NCI-H526 treated with DMSO at 0.1 percent for 48 hours (cell line): Measurements from ENCODE around the gene NAGLU.
A peak's percentile ranks its signal among the peaks of the same experiment; 100 is the strongest.

Experiments
- DNase-seq: peaks from one replicate; lab custom pipeline; 2025; lab: John Stamatoyannopoulos, UW

The NAGLU gene

DNA sequence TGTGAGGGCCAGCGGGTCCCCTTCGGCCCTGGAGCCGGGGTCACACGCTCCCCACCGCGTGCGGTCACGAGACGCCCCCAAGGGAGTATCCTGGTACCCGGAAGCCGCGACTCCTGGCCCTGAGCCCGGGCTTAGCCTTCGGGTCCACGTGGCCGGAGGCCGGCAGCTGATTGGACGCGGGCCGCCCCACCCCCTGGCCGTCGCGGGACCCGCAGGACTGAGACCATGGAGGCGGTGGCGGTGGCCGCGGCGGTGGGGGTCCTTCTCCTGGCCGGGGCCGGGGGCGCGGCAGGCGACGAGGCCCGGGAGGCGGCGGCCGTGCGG, at the start of gene NAGLU:
NAGLU (plus strand) TSS at position 194 of the 324 bp plus-strand sequence; CDS start at position 226, 32 bp downstream.
- DNase-seq = peak; percentile 68

- no peak for DNase-seq
Observed at GRCh38 chr17:42488032-42488431, 48.0 kb upstream of the NAGLU start.

GRCh38 chr17:42493319-42493718, 42.7 kb upstream of the NAGLU start:
- DNase-seq = no peak

GRCh38 chr17:42494673-42495072, 41.4 kb upstream of the NAGLU start:
- no peak for DNase-seq

DNA sequence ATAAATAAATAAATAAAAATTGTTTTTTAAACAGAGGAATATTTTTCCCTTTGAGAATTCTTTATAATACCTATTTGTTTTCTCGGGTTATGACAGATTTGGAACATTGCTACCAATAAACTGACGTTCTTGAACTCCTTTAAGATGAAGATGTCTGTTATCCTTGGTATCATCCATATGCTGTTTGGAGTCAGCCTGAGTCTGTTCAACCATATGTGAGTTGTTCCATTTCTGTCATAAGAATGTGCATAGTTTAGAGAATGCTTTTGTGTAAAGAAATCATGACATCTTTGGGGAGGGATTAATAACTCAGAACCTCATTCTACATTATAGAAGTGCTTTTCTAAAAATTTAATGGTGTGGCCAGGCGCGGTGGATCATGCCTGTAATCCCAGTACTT, 37.2 kb upstream of the NAGLU start:
- no peak for DNase-seq

GRCh38 chr17:42502091-42502490, 34.0 kb upstream of the NAGLU start:
- no peak for DNase-seq

- DNase-seq = no peak
Observed at GRCh38 chr17:42502926-42503325, 33.1 kb upstream of the NAGLU start.

- DNase-seq = no peak
Observed at GRCh38 chr17:42507671-42508070, 28.4 kb upstream of the NAGLU start.

DNA sequence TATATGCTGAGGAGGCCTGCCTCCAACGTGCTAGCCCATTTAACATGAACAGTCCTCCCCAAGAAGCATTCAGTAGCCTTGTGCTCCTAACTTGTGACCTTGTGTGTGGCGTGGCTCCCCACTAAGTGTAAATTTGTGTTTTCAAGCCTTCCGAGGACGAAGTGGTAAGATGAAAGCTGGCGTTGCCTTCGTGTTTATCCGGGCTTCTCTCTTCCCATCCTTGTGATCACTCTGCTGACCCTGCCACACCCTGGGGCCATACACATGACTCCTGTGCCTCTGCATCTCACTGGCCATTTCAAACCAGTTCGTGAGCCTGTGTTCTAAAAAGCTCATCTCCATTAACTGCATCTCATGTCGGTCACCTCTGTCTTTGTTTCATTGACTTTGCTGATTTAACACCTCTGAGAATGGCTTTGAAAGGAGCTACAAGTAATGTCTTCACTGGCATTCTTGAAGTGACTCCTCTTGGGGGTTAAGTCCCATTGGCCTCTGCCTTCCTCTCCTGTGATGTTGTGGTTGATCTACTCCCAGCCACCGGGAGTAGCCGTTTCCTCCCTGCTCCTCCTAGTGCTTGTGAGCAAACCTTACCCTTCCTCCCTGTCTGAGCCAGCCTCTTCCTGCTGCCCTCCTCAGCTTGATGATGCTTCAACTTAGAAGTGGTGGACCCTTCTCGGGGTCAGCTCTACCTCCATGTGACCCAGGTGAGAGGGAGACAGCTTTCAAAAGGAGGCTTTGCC, 27.4 kb upstream of the NAGLU start:
- no peak for DNase-seq

GRCh38 chr17:42509409-42509808, 26.6 kb upstream of the NAGLU start:
- no peak for DNase-seq

DNA sequence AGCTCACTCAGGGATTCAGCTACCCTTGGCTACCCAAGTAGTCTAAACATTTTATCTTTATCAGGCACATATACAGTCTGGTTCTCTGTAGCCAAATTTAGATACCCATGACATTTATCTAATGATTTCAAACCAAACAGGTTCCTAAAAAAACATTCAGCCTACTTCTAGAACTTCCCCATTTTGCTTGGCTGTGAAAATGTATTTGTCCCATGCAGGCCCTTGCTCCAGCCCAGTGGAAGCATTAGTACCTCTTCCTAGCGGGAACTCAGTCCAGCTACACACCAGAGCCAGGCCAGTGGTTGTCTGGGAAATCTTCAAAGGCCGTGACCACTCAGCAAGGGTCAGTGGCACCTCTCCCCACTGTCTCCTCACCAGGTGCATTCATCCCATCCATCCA, 26.2 kb upstream of the NAGLU start:
- no peak for DNase-seq

- DNase-seq = no peak
Observed at GRCh38 chr17:42512246-42512645, 23.8 kb upstream of the NAGLU start.

GRCh38 chr17:42512733-42513251, 23.2 kb upstream of the NAGLU start:
- DNase-seq = no peak

GRCh38 chr17:42513686-42514085, 22.4 kb upstream of the NAGLU start:
- no peak for DNase-seq

DNA sequence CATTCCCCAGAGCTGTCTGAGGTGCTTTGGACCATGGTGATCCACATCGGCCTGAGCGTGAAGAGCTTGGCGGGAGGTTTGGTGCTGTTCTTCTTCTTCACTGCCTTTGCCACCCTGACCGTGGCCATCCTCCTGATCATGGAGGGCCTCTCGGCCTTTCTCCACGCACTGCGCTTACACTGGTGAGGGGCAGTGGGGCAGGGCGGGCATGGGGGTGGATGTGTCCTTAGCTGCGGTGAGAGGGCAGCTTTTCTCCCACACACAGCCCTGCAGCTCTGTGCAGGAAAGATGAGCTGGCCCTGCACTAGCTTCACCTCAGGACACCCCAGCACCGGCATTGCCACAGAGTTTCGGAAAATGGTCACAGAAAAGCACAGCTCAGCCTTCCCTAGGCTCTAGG, 21.8 kb upstream of the NAGLU start:
- DNase-seq = no peak

DNA sequence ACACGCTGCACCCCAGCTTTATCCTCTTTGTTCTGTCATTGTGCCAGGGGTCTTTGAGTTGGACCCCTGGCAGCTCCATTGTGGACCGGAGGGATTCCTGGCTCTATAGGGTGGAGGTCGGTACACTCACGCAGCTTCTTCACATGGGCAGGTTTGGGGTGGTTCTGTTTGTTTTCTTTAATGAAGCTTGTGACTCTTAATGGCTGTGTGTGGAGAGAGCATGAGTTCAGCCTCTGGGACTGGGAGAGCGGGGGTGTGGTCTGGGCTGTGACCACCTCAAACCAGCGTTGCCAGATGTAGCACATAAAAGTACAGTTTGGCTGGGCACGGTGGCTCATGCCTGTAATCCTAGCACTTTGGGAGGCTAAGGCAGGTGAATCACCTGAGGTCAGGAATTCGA, 21.2 kb upstream of the NAGLU start:
- DNase-seq = no peak

GRCh38 chr17:42517516-42517915, 18.5 kb upstream of the NAGLU start:
- DNase-seq = peak; percentile 16

- no peak for DNase-seq
Observed at GRCh38 chr17:42518046-42518754, 17.8 kb upstream of the NAGLU start.

GRCh38 chr17:42518755-42519545, 17.1 kb upstream of the NAGLU start:
- no peak for DNase-seq

DNA sequence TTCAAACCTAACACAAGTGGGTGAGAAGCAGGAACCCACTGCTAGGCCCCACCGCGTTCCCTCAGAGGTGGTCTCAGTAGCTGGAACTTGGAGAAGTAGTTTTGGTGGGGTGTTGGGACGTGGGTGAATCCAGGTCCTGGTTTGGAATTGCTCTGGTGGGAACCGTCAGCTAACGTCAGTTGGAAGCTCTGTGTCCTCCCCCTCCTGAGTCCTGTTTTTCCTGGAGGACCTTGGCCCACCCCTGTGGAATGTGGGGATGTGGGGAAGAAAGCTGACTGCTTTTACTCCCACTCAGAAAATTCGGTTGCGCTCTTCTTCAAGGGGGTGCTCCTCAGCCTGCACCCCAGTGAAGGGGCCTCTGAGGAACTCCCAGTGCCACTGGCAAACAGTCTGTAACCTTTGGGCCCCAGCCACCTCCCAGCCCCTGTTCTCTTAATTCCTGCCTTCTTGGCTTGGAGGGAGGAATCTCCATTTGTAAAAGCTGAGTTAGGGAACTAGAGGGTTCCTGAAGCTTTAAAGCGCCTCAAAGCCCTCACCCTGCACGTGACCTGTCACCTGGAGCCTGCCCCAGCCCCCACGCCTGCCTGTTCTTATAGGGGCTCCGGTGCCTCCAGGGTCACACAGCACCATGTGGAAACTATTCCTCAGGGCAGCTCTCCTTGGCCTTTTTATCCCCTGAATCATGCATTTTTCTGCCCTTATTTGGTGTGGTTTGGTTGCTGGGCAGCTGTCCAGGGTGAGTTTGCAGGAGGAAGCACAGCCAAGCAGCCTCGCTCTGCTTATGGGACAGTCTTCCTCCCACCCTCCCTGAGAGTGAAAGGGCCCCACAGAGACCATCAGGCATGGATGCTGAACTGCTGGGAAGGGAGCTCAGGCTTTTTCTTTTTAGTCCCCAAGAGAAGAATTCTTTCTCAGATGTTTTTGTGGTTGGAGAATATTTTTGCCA, 16.2 kb upstream of the NAGLU start:
- DNase-seq = no peak

- DNase-seq = no peak
Observed at GRCh38 chr17:42520540-42520951, 15.5 kb upstream of the NAGLU start.

- no peak for DNase-seq
Observed at GRCh38 chr17:42521036-42521435, 15.0 kb upstream of the NAGLU start.
